ENCODE measurements around the gene ATP2A3.

ATP2A3 gene

GRCh38 chr17:3907483-3908216 lies 56.6 kb downstream of the ATP2A3 start:
- no peak for DNase-seq

- no peak for DNase-seq
These were observed 57.4 kb downstream of the ATP2A3 start for GRCh38 chr17:3906881-3907280.

- no peak for DNase-seq
These were observed 59.2 kb downstream of the ATP2A3 start for GRCh38 chr17:3905017-3905520.

DNA sequence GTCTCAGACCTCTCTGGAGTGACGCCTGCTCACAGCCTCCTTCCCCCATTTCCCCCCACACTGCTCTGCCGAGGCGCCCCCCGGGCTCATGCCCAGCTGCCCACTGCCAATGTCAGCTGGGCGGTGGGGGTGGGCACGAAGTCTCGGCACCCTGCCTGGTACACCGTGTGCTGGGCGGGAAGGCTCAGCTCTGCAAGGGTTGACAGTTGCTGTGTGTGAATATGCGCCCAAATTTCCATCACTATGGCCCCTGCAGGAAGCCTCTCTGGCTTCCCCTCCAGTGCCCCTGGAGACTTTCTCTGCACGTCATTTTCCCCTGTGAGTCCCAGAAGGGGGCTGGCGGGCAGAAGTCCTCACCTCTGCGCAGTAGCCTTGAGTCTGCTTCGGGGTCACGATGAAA lies 59.7 kb downstream of the ATP2A3 start:
- no peak for DNase-seq

GRCh38 chr17:3903881-3904290 lies 60.4 kb downstream of the ATP2A3 start:
- no peak for DNase-seq

GRCh38 chr17:3903051-3903825 lies 61.0 kb downstream of the ATP2A3 start:
- no peak for DNase-seq

DNA sequence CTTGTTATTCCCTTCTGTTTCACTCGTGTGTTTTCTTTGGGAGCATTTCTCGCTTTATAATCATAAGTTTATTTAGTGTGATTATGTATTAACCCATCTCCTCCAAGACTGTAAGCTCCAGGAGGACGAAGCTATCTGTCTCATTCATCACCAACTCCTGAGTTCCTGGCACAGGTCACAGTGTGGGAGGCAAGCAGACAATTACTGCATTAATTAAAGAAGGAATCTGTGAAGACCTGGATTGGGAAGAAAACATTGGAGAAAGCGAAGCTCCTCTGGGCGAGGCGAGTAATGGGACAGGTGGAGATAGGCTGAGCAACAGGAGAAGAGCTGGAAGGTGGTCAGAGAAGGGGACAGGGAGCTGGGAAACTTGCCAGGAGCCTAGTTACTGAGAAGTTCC lies 63.6 kb downstream of the ATP2A3 start:
- DNase-seq: no peak

GRCh38 chr17:3897731-3898130 lies 66.5 kb downstream of the ATP2A3 start:
- DNase-seq: no peak

- DNase-seq: no peak
These were observed 67.3 kb downstream of the ATP2A3 start for GRCh38 chr17:3896968-3897235.

- DNase-seq: peak; percentile 17
These were observed 67.9 kb downstream of the ATP2A3 start for GRCh38 chr17:3896108-3896967.

DNA sequence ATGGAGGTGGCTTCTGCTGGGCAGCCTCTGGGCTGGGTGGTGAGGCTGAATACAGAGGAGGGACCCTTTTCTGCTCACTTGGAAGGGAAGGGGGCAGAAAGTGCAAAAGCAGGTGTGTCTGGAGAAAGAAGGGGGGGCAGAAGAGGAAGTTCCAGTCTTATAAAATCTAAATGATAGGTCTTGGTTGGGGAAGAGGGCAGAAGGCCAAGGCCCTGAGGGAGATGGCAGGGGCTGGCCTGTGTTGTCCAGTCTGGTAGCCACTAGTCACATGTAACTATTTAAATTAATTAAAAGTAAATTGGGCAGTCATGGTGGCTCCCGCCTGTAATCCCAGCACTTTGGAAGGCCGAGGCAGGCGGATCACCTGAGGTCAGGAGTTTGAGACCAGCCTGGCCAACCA lies 68.9 kb downstream of the ATP2A3 start:
- DNase-seq: no peak

- DNase-seq: no peak
These were observed 69.3 kb downstream of the ATP2A3 start for GRCh38 chr17:3894911-3895343.

DNA sequence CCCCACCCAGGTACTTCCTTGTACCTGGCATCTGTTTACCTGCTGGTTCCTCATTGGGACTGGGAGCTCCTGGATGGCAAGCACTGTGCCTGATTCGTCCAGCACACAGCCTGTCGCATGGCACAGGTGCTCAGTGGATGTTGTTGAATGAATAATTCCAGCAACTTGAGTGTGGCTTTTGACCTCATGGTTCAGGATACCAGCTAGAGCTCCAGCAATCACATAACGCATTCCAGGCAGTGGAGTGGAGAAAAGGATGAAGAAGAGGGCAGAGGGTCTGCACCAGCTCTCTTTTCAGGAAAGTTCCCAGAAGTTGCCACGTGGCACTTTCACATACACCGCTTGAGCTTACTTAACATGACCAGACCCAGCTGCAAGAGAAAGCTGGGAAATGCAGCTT lies 70.0 kb downstream of the ATP2A3 start:
- DNase-seq: no peak

GRCh38 chr17:3893720-3894116 lies 70.5 kb downstream of the ATP2A3 start:
- DNase-seq: no peak

- DNase-seq: peak; percentile 71
These were observed 71.1 kb downstream of the ATP2A3 start, which contains the start of gene CAMKK1 for GRCh38 chr17:3893003-3893719. CAMKK1 (minus strand) TSS chr17:3893053; CDS start chr17:3885687, 7,366 bp downstream.

- no peak for DNase-seq
These were observed 71.9 kb downstream of the ATP2A3 start for GRCh38 chr17:3892095-3892998.

DNA sequence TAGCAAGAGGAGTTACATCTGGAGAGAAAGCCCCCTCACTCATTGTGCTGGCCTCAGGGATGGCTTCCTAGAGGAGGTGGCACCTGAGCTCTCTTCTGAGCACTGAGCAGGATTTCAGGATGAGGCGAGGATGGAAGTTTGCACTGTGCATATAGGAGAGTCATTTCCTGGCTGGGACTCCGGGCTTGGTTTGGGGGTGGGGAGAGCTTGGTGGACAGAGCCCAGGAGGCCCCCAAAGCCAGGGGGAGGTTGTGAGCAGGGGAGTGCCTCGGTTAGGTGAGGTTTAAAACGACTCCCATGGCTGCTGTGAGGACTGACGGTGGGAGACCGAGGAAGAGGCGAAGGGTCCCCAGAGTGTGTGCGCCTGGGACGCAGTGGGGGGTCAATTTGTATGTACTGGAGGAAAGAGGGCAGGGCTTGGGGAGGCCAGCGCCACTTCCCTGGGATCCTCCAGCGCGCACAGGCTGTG lies 72.6 kb downstream of the ATP2A3 start:
- no peak for DNase-seq

DNA sequence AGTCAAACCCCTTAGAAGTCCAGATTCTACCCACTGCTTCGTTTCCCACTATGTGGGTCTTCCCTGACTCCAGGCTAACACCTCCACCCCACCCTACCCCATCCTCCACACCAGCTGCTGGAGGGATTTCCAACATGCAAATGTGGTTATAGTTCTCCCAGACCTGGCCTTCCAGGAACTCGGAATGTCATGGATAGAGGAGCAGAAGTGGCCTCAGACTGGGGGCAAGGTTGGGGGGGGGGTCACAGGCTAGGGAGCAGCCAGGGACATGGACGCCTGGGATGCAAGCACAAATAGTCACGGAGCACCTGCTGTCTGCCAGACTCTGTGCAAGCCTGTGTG lies 73.4 kb downstream of the ATP2A3 start:
- DNase-seq: no peak

DNA sequence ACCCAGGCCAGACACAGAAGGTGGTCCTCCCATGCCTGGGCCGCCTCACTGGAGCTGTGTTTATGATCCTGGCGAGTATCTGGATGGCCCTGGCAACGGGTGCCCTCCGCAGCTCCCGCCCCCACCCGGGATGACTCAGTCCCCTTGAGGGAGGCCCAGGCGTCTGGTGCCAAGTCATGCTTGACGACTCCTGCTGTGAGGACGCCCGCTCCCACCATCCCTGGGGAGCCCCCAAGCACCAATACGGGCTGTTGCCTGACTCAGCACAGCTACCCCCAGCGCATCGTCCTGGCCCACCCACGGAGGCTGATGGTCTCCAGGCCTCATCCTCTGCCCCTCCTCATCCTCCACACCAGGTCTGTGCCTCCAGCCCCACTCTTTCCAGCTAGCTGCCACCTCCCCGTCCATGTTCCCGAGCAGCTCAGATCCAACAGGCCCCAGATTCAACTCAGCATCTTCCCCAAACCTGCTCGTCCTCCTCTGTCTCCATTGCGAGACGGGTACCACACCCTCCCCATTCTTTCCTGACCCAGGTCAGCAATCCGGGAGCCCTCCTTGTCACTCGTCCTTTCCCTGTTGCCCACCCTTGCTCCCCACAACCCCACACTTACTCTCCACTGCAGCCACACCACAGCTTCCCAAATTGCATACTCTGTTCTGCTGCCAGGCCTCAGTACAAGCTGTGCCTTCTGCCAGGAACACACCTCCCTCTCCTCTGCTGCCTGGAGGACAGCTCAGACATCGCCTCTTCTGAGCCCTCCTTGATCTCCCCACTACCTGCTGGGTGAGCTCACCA lies 74.0 kb downstream of the ATP2A3 start:
- DNase-seq: peak; percentile 40

DNA sequence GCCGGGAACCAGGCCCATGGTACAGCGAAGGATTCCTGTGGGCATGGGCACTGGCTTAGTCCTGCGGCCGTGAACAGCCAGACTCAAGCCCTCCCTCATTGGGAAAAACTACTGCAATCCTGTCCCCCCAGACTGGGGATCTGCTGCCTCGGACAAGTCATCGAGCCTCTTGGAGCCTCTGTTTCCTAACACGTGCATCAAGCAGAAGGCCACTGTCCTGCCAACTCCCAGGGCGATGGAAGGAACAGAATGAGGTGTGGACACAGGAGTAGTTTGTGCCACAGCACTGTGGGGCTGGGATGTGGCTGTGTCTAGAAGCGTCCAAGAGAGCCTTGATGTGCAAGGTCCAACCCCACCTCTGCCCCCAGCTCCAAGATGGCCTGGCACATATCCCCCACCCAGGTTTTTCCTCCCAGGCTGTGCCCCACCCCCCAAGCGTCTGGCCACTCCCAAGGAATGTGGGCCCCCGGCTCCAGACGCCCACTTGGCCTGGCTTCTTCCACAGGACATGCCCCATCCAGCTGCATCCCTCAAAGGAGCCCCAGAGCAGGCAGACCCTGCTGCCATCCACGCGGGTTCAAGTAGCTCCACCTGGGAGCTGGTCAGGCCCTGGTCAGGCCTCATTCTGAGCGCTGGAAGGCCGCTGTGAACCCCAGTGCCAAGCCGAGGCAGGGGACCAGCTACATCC lies 74.8 kb downstream of the ATP2A3 start:
- no peak for DNase-seq

Data from DMS79 (cell line).